DND-41 (cell line): ENCODE results near the gene SMAD7.

Experiments used
- ATAC-seq: fragments of 200-7000 bp; cut with Tn5 transposase; 3 replicates; pipeline ENCODE4 v1.9.1; 2021; ENCODE audit warnings: low read depth; ENCODE audit not compliant: insufficient read depth
- DNase-seq: peaks from one replicate; pipeline ENCODE4 v3.0.0-alpha.2; 2020
- H2AFZ ChIP-seq: 2 replicates; pipeline ENCODE4 v1.6.0; 2012; ENCODE audit warnings: low read depth, low read length
- H3K27ac ChIP-seq: 2 replicates; pipeline ENCODE4 v1.5.1; 2012; ENCODE audit warnings: low read length, inconsistent platforms
- H3K27me3 ChIP-seq: fragments of 200-600 bp; sonication (generic); 2 replicates; pipeline ENCODE4 v1.6.0; 2012; ENCODE audit warnings: low read length, mild to moderate bottlenecking, inconsistent platforms; ENCODE audit not compliant: insufficient read depth, poor library complexity
- H3K36me3 ChIP-seq: 2 replicates; pipeline ENCODE4 v1.5.1; 2012; ENCODE audit warnings: low read length, inconsistent platforms; ENCODE audit not compliant: insufficient read depth
- H3K4me1 ChIP-seq: 2 replicates; pipeline ENCODE4 v1.5.1; 2012; ENCODE audit warnings: mild to moderate bottlenecking, low read length; ENCODE audit not compliant: insufficient read depth
- H3K4me2 ChIP-seq: 2 replicates; pipeline ENCODE4 v1.6.0; 2012; ENCODE audit warnings: mild to moderate bottlenecking, moderate library complexity, low read length, inconsistent platforms; ENCODE audit not compliant: insufficient read depth
- H3K4me3 ChIP-seq, 2 experiments: fragments of 200-600 bp in 1 of 2; shearing (Covaris generic) in 1 of 2; 2 replicates each; pipeline ENCODE4 v1.5.1; 2012 to 2016; ENCODE audit warnings: inconsistent platforms in 2 of 2, low read length in 2 of 2, mild to moderate bottlenecking in 2 of 2, low read depth in 1 of 2, moderate library complexity in 1 of 2
- H3K79me2 ChIP-seq: 2 replicates; pipeline ENCODE4 v1.6.0; 2012; ENCODE audit warnings: low read length, inconsistent platforms; ENCODE audit not compliant: insufficient read depth
- H3K9ac ChIP-seq: 2 replicates; pipeline ENCODE4 v1.6.0; 2012; ENCODE audit warnings: low read depth, mild to moderate bottlenecking, inconsistent platforms, low read length, moderate library complexity
- H3K9me3 ChIP-seq: 2 replicates; pipeline ENCODE4 v1.5.1; 2012; ENCODE audit warnings: low read length, moderate library complexity, mild to moderate bottlenecking, inconsistent platforms; ENCODE audit not compliant: insufficient read depth, severe bottlenecking
- H4K20me1 ChIP-seq: 2 replicates; pipeline ENCODE4 v1.6.0; 2012; ENCODE audit warnings: low read length; ENCODE audit not compliant: insufficient read depth
- CTCF ChIP-seq: IDR thresholded peaks from 2 replicates; pipeline ENCODE4 v1.5.1; 2012; ENCODE audit warnings: borderline replicate concordance, low read length, moderate library complexity, mild to moderate bottlenecking; ENCODE audit not compliant: poor library complexity, severe bottlenecking; ENCODE audit errors: extremely low read depth
- EZH2 ChIP-seq: IDR thresholded peaks from 3 replicates; pipeline ENCODE4 v1.6.1; 2012; ENCODE audit warnings: borderline replicate concordance, low read depth, mild to moderate bottlenecking, moderate library complexity, low read length, inconsistent platforms; ENCODE audit not compliant: severe bottlenecking

Gene SMAD7

DNA sequence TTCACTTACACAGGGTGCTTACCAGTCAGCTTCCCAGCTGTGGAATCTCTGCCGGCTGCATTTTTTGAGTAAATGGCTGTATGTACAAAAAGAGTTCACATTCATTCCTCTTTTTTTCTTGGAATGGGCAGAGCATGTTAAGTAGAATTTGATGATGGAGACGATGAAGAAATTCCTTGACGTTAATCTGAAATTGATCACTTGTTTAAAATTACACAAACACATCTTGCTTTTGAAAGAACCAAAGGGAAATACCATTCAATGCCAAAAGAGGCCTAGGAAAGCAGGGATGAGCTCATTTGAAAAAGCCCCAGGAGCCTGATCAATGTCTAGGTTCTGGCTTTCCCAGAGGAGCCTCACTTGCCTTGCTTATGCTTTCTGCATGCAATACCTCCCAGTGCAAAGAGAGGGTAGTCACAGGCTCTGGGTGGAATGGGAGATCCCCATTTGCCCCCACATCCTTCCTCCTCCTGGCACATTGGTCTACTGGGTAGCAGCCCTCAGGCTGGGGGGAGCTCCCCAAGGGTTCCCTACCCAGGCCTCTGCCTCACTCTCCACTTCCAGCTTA lies 12.3 kb upstream of the SMAD7 start:
- DNase-seq (no peak), ATAC-seq (no peak)
- Histone ChIP-seq H3K9me3 (no peaks in the 10 kb centered on the region), H2AFZ (no peak overlapping the region), H3K4me2 (no peak overlapping the region), H3K27ac (no peak overlapping the region), H3K79me2 (no peaks in the 10 kb centered on the region), H3K27me3 (no peaks in the 10 kb centered on the region), H3K9ac (no peak overlapping the region), H3K36me3 (no peaks in the 10 kb centered on the region), H3K4me3 (no peak overlapping the region), H4K20me1 (no peaks in the 10 kb centered on the region), H3K4me1 (no peaks in the 10 kb centered on the region)
- TF ChIP-seq EZH2 (no peak), CTCF (no peak)

GRCh38 chr18:48962252-48962993 lies 11.7 kb upstream of the SMAD7 start:
- no peak overlapping the region for H3K4me2 ChIP-seq
- no peak overlapping the region for H3K9ac ChIP-seq
- DNase-seq (no peak), ATAC-seq (no peak)
- H3K36me3 ChIP-seq, result no peaks in the 10 kb centered on the region
- H3K9me3 ChIP-seq, result no peaks in the 10 kb centered on the region
- TF ChIP-seq EZH2, result no peak
- no peak for TF ChIP-seq CTCF
- H3K4me3 ChIP-seq, result no peak overlapping the region
- no peaks in the 10 kb centered on the region for H3K4me1 ChIP-seq
- H2AFZ ChIP-seq, result no peak overlapping the region
- H3K79me2 ChIP-seq, result no peaks in the 10 kb centered on the region
- H3K27me3 ChIP-seq, result no peaks in the 10 kb centered on the region
- no peak overlapping the region for H3K27ac ChIP-seq
- H4K20me1 ChIP-seq, result no peaks in the 10 kb centered on the region

DNA sequence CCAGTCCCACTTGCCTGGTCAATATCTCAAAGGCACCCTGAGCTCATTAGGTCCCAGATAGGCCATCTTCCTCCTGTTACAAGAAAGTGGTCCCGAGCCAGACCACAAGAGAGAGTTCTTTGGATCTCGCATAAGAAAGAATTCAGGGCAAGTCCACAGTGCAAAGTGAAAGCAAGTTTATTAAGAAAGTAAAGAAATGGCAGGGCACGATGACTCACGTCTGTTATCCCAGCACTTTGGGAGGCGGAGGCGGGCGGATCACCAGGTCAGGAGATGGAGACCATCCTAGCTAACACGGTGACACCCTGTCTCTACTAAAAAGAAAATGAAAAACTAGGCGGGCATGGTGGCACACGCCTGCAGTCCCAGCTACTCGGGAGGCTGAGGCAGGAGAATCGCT lies 10.8 kb upstream of the SMAD7 start:
- no peak overlapping the region for H3K27ac ChIP-seq
- no peaks in the 10 kb centered on the region for H4K20me1 ChIP-seq
- no peak overlapping the region for H3K9ac ChIP-seq
- H3K27me3 ChIP-seq, result no peaks in the 10 kb centered on the region
- TF ChIP-seq CTCF (no peak), EZH2 (no peak)
- no peak for ATAC-seq
- no peak overlapping the region for H3K4me2 ChIP-seq
- no peaks in the 10 kb centered on the region for H3K4me1 ChIP-seq
- no peak for DNase-seq
- no peak overlapping the region for H3K4me3 ChIP-seq
- no peaks in the 10 kb centered on the region for H3K79me2 ChIP-seq
- no peaks in the 10 kb centered on the region for H3K9me3 ChIP-seq
- no peaks in the 10 kb centered on the region for H3K36me3 ChIP-seq
- H2AFZ ChIP-seq, result no peak overlapping the region
